Measurements from ENCODE around the gene MAML3.

Gene MAML3

GRCh38 chr4:139676913-139677585 lies 476.9 kb downstream of the MAML3 start:
- no peak for TF ChIP-seq CTCF (IDR thresholded peaks at IDR 0.05; ENCODE audit: low read length, missing control alignments)
- H3K4me3 ChIP-seq (replicated peaks; ENCODE audit: low read depth, low read length), result no peak overlapping the region
- DNase-seq (ENCODE audit: low read depth), result no peak

- DNase-seq (ENCODE audit: low read depth), result no peak
- no peak for TF ChIP-seq CTCF (IDR thresholded peaks at IDR 0.05; ENCODE audit: low read length, missing control alignments)
- no peak overlapping the region for H3K4me3 ChIP-seq (replicated peaks; ENCODE audit: low read depth, low read length)
Observed at GRCh38 chr4:139676365-139676764, 477.6 kb downstream of the MAML3 start.

GRCh38 chr4:139675651-139676050 lies 478.3 kb downstream of the MAML3 start:
- TF ChIP-seq CTCF (IDR thresholded peaks at IDR 0.05; ENCODE audit: low read length, missing control alignments), result no peak
- H3K4me3 ChIP-seq (replicated peaks; ENCODE audit: low read depth, low read length), result no peak overlapping the region
- peak; percentile 21 for DNase-seq (ENCODE audit: low read depth)

- DNase-seq (ENCODE audit: low read depth), result no peak
- no peak overlapping the region for H3K4me3 ChIP-seq (replicated peaks; ENCODE audit: low read depth, low read length)
- TF ChIP-seq CTCF (IDR thresholded peaks at IDR 0.05; ENCODE audit: low read length, missing control alignments), result no peak
Observed at GRCh38 chr4:139674875-139675550, 479.0 kb downstream of the MAML3 start.

GRCh38 chr4:139672732-139673131 lies 481.3 kb downstream of the MAML3 start:
- H3K4me3 ChIP-seq (replicated peaks; ENCODE audit: low read depth, low read length), result no peak overlapping the region
- no peak for DNase-seq (ENCODE audit: low read depth)
- no peak for TF ChIP-seq CTCF (IDR thresholded peaks at IDR 0.05; ENCODE audit: low read length, missing control alignments)

- DNase-seq (ENCODE audit: low read depth), result no peak
- TF ChIP-seq CTCF (IDR thresholded peaks at IDR 0.05; ENCODE audit: low read length, missing control alignments), result no peak
- H3K4me3 ChIP-seq (replicated peaks; ENCODE audit: low read depth, low read length), result no peak overlapping the region
Observed at GRCh38 chr4:139672215-139672614, 481.8 kb downstream of the MAML3 start.

- H3K4me3 ChIP-seq (replicated peaks; ENCODE audit: low read depth, low read length), result no peak overlapping the region
- no peak for TF ChIP-seq CTCF (IDR thresholded peaks at IDR 0.05; ENCODE audit: low read length, missing control alignments)
- DNase-seq (ENCODE audit: low read depth), result no peak
Observed at GRCh38 chr4:139670775-139671174, 483.2 kb downstream of the MAML3 start.
